Immature natural killer cell (primary cell): Measurements from ENCODE around the gene CNGA4. TPM values are rescaled to one million over a fixed set of nuclear protein-coding genes. Genes with fewer than 3 reads are reported as not detected.

Experiments
- DNase-seq, 3 donors: peaks; one replicate each; pipeline ENCODE4 v3.0.0; 2022; ENCODE audit warnings: mixed read lengths in 1 of 3
- H3K27ac Mint-ChIP-seq, 6 donors: one replicate each; pipeline ENCODE4 v1.8.0; 2020; ENCODE audit warnings: mixed read lengths in 6 of 6, mild to moderate bottlenecking in 5 of 6, inconsistent platforms in 4 of 6, moderate library complexity in 3 of 6
- H3K27me3 Mint-ChIP-seq, 3 donors: one replicate each; pipeline ENCODE4 v1.8.0; 2020 to 2021; ENCODE audit warnings: low read depth in 3 of 3, mild to moderate bottlenecking in 3 of 3, mixed read lengths in 3 of 3, moderate library complexity in 3 of 3, inconsistent platforms in 1 of 3
- H3K36me3 Mint-ChIP-seq, 3 donors: one replicate each; pipeline ENCODE4 v1.8.0; 2020; ENCODE audit warnings: mixed read lengths in 3 of 3, inconsistent platforms in 2 of 3, mild to moderate bottlenecking in 2 of 3
- H3K4me1 Mint-ChIP-seq, 2 donors: one replicate each; pipeline ENCODE4 v1.8.0; 2020; ENCODE audit warnings: inconsistent platforms in 2 of 2, mild to moderate bottlenecking in 2 of 2, mixed read lengths in 2 of 2, moderate library complexity in 1 of 2
- H3K4me3 Mint-ChIP-seq, 5 donors: one replicate each; pipeline ENCODE4 v1.8.0; 2020; ENCODE audit warnings: mild to moderate bottlenecking in 5 of 5, mixed read lengths in 5 of 5, inconsistent platforms in 3 of 5, moderate library complexity in 3 of 5
- H3K9me3 Mint-ChIP-seq, 6 donors: one replicate each; pipeline ENCODE4 v1.8.0; 2020; ENCODE audit warnings: mild to moderate bottlenecking in 6 of 6, mixed read lengths in 6 of 6, inconsistent platforms in 4 of 6, moderate library complexity in 3 of 6
- polyA plus RNA-seq, 3 donors: library from polyadenylated mRNA; unstranded; fragments of 300-500 nt; fragmentation: Illumina TruSeq; gene quantifications; one replicate each; pipeline ENCODE4 v1.2.3, GENCODE V29; 2021

Gene CNGA4
- polyA plus RNA-seq, 3 donors from 2014 or later: not detected

DNA sequence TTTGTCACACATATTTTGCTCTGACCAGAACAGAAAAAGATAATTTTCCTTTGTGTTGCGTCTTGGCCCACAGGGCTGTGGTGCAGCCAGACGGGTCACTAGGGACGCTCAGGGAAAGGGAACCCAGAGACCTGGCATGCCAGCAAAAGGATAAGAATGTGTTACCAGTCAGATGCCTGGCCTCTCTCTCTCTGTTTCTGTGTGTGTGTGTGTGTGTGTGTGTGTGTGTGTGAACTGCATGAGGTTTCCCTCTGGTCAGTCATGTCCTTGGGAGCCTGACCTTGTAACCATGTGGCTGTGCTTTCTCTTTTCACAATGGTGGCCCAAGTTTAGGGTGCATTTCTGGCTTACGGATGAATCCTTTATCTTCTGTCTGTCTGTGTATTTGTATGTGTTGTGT is 46.1 kb downstream of the CNGA4 start:
- Mint-ChIP-seq H3K4me1 (no peaks in the 10 kb centered on the region), H3K4me3 (no peak overlapping the region), H3K36me3 (no peaks in the 10 kb centered on the region), H3K9me3 (no peaks in the 10 kb centered on the region), H3K27ac (no peak overlapping the region), H3K27me3 (peaks cover 7 to 18% (median 10%) of the 10 kb centered on the region in 3 donors)
- no peak for DNase-seq

Other genes starting within 250 kb of the CNGA4 start
- gene OR56A4, start 232.1 kb upstream of the CNGA4 start, polyA plus RNA-seq: not detected
- not detected for gene OR56A1, start 208.3 kb upstream of the CNGA4 start, polyA plus RNA-seq
- gene OR56B4, start 131.4 kb upstream of the CNGA4 start, polyA plus RNA-seq: under 1 TPM in 1 of 3 donors, not detected in 2; 0.18 TPM
- not detected for gene OR52B2, start 68.8 kb upstream of the CNGA4 start, polyA plus RNA-seq
- gene OR52W1, start 39.9 kb upstream of the CNGA4 start, polyA plus RNA-seq: not detected
- not detected for gene C11orf42, start 33.5 kb upstream of the CNGA4 start, polyA plus RNA-seq
- 10 to 100 TPM; 11.9 to 20.5 (median 15.1) TPM for gene FHIP1B, start 4.5 kb upstream of the CNGA4 start, polyA plus RNA-seq
- not detected for gene CCKBR, start 20.7 kb downstream of the CNGA4 start, polyA plus RNA-seq
- not detected for gene CAVIN3, start 81.4 kb downstream of the CNGA4 start, polyA plus RNA-seq
- gene SMPD1, start 151.4 kb downstream of the CNGA4 start, polyA plus RNA-seq: 10 to 100 TPM; 12.0 to 21.9 (median 18.4) TPM
- gene APBB1, start 180.0 kb downstream of the CNGA4 start, polyA plus RNA-seq: 10 to 100 TPM; 30.8 to 55.9 (median 35.2) TPM
- not detected for gene HPX, start 201.9 kb downstream of the CNGA4 start, polyA plus RNA-seq
- 1 to 10 TPM; 1.8 to 5.0 (median 2.9) TPM for gene TRIM3, start 234.9 kb downstream of the CNGA4 start, polyA plus RNA-seq
- 10 to 100 TPM; 34.2 to 39.9 (median 35.0) TPM for gene ARFIP2, start 242.2 kb downstream of the CNGA4 start, polyA plus RNA-seq
- gene TIMM10B, start 242.4 kb downstream of the CNGA4 start, polyA plus RNA-seq: 10 to 100 TPM; 33.9 to 41.6 (median 35.2) TPM